AG10803 (cell line): ENCODE measurements around the gene PTPA.

Source experiments
- DNase-seq: peaks from one replicate; pipeline ENCODE4 v3.0.0; 2010; ENCODE audit warnings: low read depth
- H3K4me3 ChIP-seq: 2 replicates; pipeline ENCODE4 v1.5.1; 2011; ENCODE audit warnings: mild to moderate bottlenecking, low read length, control low read depth
- TF ChIP-seq, protein P1 (sequence below): conservative IDR thresholded peaks from 2 replicates; pipeline ENCODE4 v1.5.1; 2011; ENCODE audit warnings: mild to moderate bottlenecking, low read length, control low read depth, inconsistent platforms

Gene PTPA

DNA sequence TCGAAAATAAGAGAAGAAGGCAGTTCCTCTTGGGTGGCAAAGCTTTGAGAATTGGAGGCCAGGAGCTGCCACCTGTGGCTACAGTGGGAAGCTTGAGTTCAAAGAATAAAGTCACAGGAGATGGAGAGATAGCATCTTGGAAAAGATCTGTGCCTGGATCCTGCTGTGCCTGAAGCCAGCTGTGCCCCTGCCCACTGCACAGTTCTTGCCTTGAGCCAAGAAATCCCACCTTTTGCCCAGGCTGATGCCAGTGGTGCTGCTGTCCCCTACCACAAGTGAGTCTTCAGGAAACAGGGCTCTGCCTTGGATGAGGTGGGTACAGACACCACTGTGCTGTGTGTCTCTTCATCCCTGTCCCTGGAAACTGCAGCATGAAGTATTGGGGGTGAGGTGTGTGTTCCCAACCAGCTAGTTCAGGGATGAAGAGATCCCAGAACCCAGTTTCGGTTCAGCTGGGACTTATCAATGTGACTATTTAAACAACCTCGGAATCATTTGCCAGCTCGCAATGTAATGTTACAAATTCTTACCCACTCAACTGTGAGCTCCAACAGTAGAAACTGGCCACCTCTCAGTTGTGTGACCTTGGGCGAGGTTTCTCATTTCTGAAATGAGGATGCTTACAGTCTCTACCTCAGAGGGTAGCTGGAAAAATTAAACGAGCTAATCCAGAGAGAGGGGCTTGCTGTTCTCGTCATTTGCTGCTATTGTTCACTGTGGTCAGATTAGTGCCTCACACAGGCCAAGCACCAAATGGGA is 61.0 kb downstream of the PTPA start:
- TF ChIP-seq, protein P1, sequence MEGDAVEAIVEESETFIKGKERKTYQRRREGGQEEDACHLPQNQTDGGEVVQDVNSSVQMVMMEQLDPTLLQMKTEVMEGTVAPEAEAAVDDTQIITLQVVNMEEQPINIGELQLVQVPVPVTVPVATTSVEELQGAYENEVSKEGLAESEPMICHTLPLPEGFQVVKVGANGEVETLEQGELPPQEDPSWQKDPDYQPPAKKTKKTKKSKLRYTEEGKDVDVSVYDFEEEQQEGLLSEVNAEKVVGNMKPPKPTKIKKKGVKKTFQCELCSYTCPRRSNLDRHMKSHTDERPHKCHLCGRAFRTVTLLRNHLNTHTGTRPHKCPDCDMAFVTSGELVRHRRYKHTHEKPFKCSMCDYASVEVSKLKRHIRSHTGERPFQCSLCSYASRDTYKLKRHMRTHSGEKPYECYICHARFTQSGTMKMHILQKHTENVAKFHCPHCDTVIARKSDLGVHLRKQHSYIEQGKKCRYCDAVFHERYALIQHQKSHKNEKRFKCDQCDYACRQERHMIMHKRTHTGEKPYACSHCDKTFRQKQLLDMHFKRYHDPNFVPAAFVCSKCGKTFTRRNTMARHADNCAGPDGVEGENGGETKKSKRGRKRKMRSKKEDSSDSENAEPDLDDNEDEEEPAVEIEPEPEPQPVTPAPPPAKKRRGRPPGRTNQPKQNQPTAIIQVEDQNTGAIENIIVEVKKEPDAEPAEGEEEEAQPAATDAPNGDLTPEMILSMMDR = no peak
- no peak for DNase-seq
- no peak overlapping the region for H3K4me3 ChIP-seq

DNA sequence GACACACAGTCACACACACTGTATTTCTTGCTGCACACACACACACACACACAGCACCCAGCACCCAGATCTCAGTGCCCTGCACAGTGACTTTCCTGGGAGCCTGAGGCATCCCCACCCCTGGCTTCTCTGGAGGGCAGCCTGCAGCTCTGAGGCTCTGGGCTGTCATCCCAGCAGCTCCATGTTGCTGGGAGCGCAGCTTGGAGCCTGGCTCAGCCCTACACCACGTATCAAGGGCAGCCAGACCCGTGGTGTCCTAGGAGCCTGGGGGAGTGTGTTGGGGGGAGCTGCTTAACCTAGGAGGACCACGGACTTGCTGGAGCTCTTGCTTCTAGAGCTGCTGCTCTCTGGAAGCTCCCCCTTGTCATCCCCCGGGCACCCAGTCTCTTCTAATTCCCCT is 61.6 kb downstream of the PTPA start:
- no peak for DNase-seq
- TF ChIP-seq, protein P1 = no peak
- no peak overlapping the region for H3K4me3 ChIP-seq

DNA sequence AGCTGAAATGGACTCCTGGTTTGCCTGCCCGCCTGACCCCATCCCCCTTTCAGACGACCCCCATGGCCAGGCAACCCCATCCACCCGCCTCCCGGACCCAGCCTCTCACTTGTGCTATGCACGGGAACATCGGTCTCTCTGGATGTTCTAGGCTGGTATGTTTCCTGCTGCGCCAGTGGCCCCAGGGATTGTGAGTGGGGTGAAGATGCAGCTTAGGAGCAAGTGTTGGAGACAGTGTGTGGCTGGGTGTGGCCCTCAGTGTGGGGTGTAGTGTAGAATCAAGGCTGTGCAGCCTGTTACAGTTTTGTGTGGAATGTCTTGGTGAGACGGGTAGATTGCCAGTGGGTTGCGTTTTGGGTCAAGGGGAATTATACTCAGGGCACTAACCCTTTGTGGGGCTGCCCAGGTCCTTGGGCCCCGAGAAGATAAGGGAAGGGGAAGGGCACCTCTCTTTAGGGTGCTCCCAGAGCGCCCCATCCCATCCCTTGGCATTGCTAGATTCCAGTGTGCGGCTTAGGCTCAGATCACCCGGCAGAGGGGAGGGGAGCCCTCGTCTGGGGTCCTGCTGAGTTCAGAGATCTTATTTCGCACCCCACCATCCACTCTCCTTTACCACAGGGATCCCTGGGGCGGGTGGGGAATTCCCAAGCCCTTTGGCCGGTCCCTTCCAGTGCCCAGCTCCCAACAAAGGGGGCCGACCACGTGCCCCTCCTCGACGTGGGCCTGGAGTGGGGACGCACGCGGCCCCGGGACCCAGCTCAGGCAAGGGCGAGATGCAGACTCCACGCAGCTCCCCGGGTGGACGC is 62.3 kb downstream of the PTPA start:
- peak overlapping the region; percentile 77 for H3K4me3 ChIP-seq
- DNase-seq = peak; percentile 51
- TF ChIP-seq, protein P1 = no peak

DNA sequence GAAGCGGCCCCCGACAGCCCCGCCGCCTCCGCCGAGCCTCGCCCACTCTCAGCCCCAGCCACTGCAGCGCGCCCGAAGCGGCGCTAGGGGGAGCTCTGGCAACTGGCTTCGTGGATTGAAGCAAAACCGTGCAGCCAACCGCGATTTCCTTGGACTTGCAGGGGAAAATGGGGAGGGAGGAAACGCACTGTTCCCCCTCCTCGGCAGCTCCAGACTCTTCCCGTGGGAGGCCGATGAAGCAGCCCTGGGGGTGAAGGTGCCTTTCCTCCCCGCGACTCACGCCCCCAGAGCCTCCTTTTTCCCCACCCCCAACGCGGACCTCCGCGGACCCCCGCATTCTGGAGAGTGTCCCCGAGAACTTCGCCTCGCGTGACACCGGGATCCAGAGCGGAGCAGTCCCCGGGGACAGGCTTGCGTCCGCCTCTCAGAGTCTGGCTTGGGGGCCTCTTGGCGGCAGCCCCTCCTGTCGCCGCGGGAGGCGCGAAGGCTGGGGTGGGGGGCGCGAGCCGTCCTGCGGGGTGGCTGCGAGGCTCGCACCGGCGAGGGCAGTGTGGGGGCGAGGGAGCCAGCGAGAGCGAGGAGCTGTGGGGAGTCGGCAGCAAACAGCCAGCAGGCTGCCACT is 63.0 kb downstream of the PTPA start:
- TF ChIP-seq, protein P1 = peak; percentile 89
- H3K4me3 ChIP-seq = peak overlapping the region; percentile 77
- peak; percentile 93 for DNase-seq

DNA sequence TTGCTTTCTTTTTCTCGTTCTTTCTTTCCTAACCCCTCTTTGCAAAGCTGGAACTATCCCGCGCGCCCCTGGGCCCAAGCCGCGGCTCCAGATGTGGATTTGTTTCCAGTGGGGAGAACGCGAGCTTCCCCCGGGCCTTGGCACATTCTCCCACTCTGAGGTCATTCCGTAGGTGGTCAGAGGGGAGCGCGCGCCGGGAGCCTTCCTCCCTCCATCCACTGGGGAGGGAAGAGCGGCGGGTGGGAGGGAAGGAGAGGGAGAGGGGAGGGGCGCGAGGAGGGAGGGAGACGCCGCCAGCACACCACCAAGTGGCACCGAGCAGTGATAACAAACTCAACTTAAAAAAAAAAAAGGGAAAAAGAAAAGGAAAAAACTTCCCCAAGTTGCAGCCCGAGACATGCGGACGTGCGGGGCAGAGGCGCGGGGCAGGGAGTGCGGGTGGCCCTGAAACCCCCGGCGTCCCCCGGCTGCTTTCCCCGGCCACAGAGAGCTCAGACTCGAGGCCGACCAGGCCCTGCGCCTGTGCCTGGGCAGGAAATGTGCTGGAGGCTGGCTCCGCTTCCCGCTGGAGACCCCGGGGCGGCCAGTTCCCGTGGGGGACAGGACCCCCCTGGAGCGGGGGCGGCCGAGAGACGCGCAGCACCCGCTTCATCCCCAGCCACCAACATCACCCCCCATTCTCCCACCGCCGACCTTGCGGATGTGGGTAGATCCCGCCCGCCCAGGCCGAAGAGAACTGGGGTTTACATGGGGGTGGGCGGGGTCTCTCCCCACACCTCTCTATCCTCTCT is 63.7 kb downstream of the PTPA start:
- peak overlapping the region; percentile 77 for H3K4me3 ChIP-seq
- TF ChIP-seq, protein P1 = peak; percentile 22
- DNase-seq = peak; percentile 97

DNA sequence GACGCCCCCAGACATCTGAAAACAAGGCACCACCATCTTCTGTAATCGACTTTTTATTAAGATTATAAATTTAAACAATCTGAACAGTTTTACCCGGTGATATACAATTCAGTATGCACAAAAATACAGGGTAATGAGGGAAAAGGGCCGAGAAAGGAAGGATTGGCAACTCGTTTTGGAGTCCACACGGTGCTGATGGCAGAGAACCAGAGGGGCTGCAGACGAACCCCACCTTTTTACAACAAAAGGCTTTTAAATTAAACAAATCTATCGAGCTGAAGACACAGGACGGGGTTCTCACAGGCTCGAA is 64.3 kb downstream of the PTPA start:
- H3K4me3 ChIP-seq = peak overlapping the region; percentile 77
- no peak for DNase-seq
- TF ChIP-seq, protein P1 = no peak
